IPS DF 6.9 (cell line): Measurements from ENCODE around the gene SLC2A9.

Source experiments
- DNase-seq: peaks from one replicate; pipeline ENCODE4 v3.0.0-alpha.2; 2013; ENCODE audit warnings: low read depth, low spot score
- H3K27ac ChIP-seq: one replicate; pipeline ENCODE4 v1.5.1; 2013; ENCODE audit warnings: low read length, control low read depth
- H3K27me3 ChIP-seq: 2 replicates; pipeline ENCODE4 v1.6.1; 2013; ENCODE audit warnings: mild to moderate bottlenecking, low read length; ENCODE audit not compliant: control insufficient read depth, insufficient read depth
- H3K36me3 ChIP-seq: 2 replicates; pipeline ENCODE4 v1.6.1; 2013; ENCODE audit warnings: low read length; ENCODE audit not compliant: control insufficient read depth, insufficient read depth
- H3K4me1 ChIP-seq: 2 replicates; pipeline ENCODE4 v1.6.1; 2013; ENCODE audit warnings: low read length; ENCODE audit not compliant: control insufficient read depth, insufficient read depth
- H3K4me3 ChIP-seq: 2 replicates; pipeline ENCODE4 v1.5.1; 2013; ENCODE audit warnings: mild to moderate bottlenecking, low read length
- H3K9me3 ChIP-seq: 2 replicates; pipeline ENCODE4 v1.6.1; 2013; ENCODE audit warnings: low read length, inconsistent platforms; ENCODE audit not compliant: control insufficient read depth, insufficient read depth
- WGBS: extraction: QIAGEN DNeasy Blood & Tissue Kit; methylation state at CpG from one replicate; pipeline ENCODE4 v1.1.7; 2013; ENCODE audit warnings: mixed read lengths, missing lambda C conversion rate; ENCODE audit not compliant: insufficient read length, insufficient coverage; 5-methylcytosine and 5-hydroxymethylcytosine counted together

Gene SLC2A9

DNA sequence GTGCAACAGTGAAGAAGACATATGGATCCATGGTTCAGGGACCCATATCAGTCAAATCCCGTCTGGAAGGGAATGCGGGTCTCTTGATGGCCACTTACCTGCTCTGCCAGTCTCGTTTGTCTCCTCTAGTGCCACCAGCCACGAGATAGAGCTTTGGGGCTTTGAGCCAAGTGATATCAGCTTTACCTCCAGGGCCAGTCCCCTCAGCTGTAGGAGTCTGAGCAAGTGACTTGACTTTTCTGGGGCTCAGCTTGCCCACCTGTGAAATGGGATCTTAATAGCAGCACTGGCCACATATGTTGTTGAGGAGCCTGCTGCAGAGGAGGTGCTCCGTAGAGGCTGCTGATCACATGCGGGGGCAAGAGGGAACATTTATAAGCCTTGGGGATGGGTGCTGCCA lies 1.2 kb downstream of the SLC2A9 start:
- no CpG with 5 or more reads among the region's 6 CpGs for WGBS
- Histone ChIP-seq H3K36me3 (no peaks in the 10 kb centered on the region; the same call in 1 of the 2 replicates), H3K4me1 (peaks cover 4% of the 10 kb centered on the region), H3K27me3 (no peaks in the 10 kb centered on the region), H3K4me3 (no peak overlapping the region), H3K9me3 (no peaks in the 10 kb centered on the region), H3K27ac (no peak overlapping the region)
- DNase-seq, result no peak

DNA sequence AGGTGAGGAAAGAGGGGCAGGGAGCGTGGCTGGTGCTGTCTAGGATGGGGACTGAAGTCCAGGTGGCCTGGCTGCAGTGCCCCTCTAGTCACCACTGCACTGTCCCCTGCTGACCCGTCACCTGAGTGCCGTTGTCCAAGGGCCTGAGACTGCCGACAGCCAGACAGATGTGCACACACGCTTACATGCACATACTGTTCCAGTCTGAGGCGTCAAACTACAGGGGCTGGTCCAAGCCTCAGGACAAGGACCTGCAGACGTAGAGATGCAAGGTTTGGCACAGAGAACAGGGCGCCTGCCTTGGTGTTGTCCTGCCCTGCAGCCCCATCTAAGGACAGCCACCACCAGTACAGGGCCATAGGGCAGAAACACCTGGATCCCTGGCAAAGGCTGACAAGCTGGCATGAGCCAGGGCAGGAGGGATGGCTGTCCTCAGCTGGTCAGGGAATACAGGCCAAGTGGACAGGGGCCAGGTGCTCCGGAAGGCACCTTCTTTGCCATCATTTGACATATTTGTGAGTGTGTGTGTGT lies 1.7 kb downstream of the SLC2A9 start:
- no peak for DNase-seq
- H3K9me3 ChIP-seq, result no peaks in the 10 kb centered on the region
- H3K4me1 ChIP-seq, result peaks cover 4% of the 10 kb centered on the region
- WGBS, result no CpG with 5 or more reads among the region's 9 CpGs
- no peaks in the 10 kb centered on the region for H3K27me3 ChIP-seq
- H3K27ac ChIP-seq, result no peak overlapping the region
- H3K36me3 ChIP-seq, result no peaks in the 10 kb centered on the region; the same call in 1 of the 2 replicates
- peak overlapping the region; percentile 39; the same call in 1 of the 2 replicates for H3K4me3 ChIP-seq

DNA sequence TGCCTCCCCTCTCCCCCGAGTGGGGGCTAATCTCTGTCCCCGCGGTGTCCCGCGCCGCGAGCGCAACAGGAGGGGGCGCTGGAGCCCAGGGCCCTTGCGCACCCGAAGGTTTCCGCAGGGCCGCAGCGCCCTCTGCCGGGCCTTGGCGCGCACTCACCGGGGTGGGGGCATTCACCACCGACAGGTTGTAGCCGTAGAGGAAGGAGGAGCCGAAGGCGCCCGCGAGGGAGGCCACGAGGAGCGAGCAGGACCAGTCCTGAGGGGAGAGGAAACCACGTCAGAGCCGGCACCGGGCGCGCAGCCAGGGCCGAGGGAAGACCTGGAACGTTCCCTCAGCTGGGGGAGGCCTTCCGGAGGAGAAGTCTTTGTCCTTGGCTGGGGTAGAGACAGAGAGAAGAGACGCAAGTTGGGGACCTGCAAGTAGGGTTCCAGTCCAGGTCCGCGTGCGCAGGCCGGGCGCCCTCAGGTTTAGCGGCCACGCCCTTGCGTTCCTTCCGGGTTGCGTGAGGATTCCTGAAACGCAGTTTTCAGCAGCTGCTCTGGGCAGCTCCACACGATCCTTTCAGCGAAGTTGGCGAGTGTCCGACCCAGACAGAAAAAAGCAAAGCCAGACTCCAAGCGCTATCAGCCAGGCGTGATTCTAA lies 2.4 kb downstream of the SLC2A9 start:
- peak overlapping the region; percentile 39; the same call in 1 of the 2 replicates for H3K4me3 ChIP-seq
- no peaks in the 10 kb centered on the region; the same call in 1 of the 2 replicates for H3K36me3 ChIP-seq
- peak; percentile 72 for DNase-seq
- H3K4me1 ChIP-seq, result peaks cover 4% of the 10 kb centered on the region
- WGBS, result no CpG with 5 or more reads among the region's 52 CpGs
- no peaks in the 10 kb centered on the region for H3K9me3 ChIP-seq
- H3K27me3 ChIP-seq, result no peaks in the 10 kb centered on the region
- no peak overlapping the region for H3K27ac ChIP-seq

DNA sequence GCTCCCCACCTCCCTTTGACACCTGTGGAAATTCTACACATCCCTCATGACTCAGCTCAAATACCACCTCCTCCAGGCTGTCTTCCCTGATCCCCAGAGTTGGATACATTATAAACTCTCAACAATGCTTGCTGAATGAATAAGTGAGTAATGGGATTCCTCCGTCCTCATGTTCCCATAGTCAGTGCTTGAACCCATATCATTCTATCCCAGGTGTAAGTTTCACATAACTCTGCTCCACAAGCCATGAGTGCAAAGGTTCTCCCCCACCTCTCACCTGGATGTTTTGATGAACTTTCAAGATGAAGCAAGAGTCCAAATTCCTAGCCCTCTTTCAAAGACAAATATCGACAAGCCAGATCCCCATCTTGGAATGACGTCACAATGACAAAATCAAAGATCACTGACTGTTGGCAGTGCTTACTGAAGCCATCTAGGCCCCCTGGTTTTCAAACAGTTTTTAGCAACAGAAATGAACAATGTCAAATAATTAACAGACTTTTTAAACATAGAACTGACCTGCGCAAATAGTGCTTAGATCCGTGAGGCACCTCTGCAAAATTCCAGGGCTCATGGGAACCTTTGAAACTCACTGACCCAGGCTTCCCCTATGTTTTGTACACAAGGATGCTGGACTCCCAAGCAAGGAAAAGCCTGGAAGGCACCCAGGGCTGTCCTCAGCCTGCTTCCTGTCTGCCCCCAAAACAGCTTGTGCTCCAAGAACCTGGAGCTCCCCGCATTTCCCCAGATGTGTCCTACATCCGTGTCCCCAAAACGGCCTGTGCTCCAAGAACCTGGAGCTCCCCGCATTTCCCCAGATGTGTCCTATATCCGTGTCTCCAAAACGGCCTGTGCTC lies 4.0 kb downstream of the SLC2A9 start:
- Histone ChIP-seq H3K4me1 (peaks cover 4% of the 10 kb centered on the region), H3K27ac (no peak overlapping the region), H3K9me3 (no peaks in the 10 kb centered on the region), H3K27me3 (no peaks in the 10 kb centered on the region), H3K4me3 (no peak overlapping the region), H3K36me3 (no peaks in the 10 kb centered on the region; the same call in 1 of the 2 replicates)
- no peak for DNase-seq
- no CpG with 5 or more reads among the region's 11 CpGs for WGBS

DNA sequence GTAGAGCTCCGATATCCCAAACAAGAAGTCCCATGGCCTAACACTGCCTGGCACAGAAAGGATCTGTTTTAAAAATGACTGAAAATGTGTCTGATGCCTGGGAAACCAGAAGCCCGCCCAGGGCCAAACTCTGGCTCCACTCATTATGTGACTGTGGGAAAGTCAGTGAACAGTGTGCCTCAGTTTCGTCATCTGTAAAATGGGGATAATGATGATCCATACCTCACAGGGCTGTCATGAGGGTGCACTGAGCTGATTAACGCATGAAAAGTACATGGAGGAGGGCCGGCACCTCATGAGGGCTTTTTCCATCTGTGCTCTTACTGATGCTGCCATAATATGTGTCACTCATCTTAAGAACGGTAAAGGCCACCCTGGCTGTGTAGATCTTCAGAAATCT lies 5.1 kb downstream of the SLC2A9 start:
- Histone ChIP-seq H3K36me3 (no peaks in the 10 kb centered on the region; the same call in 1 of the 2 replicates), H3K27me3 (no peaks in the 10 kb centered on the region), H3K4me1 (peaks cover 4% of the 10 kb centered on the region), H3K9me3 (no peaks in the 10 kb centered on the region), H3K4me3 (no peak overlapping the region), H3K27ac (no peak overlapping the region)
- WGBS, result no CpG with 5 or more reads among the region's 6 CpGs
- DNase-seq, result no peak

DNA sequence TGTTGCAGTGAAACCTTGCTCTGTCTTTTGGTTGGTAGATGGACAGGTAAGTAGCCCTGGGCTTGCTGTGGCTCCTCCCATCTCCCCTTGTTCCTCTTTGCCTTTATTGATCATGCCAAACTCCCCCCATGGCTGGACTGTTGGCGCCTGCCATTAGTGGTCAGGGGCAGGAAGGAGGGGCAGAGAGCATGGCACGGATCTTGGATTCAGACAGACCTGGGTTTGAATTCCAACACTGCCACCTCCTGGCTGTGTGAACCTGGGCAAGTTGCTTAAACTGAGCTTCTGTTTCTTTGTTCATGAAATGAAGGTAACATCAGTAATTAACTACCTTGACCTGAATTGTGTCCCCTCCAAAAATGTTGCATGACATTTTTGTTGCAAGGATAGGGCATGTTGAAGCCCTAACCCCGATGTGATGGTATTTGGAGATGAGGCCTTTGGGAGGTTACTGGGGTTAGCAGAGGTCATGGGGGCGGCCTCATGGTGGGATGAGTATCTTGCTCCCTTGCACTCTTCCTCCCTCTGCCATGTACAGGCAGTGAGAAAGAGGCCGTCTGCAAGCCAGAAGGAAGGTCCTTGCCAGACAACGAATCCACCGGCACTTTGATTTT lies 6.0 kb downstream of the SLC2A9 start:
- no peaks in the 10 kb centered on the region for H3K9me3 ChIP-seq
- H3K27me3 ChIP-seq, result no peaks in the 10 kb centered on the region
- no peak overlapping the region for H3K4me3 ChIP-seq
- H3K4me1 ChIP-seq, result peaks cover 4% of the 10 kb centered on the region
- DNase-seq, result peak; percentile 50
- no peak overlapping the region for H3K27ac ChIP-seq
- WGBS, result no CpG with 5 or more reads among the region's 7 CpGs
- H3K36me3 ChIP-seq, result no peaks in the 10 kb centered on the region

DNA sequence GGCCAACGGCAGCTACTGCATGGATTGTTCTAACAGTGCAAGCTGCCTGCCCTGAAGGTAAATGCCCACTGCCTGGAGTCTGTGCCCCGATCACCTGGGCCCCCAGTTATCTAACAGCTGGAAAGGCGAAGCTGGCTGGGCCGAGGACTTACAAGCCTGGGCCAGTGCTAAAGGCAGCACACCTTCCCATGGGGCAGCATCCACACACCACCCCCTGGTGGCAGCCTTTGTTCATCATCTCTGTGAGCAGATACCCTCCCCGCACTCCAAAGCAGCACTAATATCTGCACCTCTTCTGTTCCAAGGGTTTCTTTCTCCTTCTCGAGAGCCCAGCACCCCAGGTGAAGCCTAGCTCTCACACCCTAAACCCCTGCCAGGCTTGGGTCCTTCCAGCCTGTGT lies 7.6 kb downstream of the SLC2A9 start:
- H3K27ac ChIP-seq, result no peak overlapping the region
- no CpG with 5 or more reads among the region's 6 CpGs for WGBS
- DNase-seq, result peak; percentile 61

DNA sequence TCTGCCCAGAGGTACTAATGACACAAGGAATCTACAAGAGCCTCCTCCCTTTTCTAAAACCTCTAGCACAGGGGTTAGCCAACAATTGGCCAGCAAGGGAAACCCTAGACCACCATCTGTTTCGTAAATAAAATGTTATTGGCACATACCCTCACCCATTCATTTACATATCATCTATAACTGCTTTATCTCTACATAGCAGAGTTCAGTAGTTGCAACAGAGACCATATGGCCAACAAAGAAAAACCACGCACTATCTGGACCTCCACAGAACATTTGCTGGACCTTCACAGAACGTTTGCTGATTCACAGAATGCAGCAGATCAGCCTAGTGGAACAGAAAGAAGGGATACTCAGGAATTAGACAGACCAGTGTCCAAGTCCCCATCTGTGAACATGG lies 9.4 kb downstream of the SLC2A9 start:
- no peaks in the 10 kb centered on the region for H3K27me3 ChIP-seq
- no peak overlapping the region for H3K4me3 ChIP-seq
- DNase-seq, result no peak
- 0 out of 2 replicates have a peak, but pooled peaks cover 1% of the 10 kb centered on the region for H3K4me1 ChIP-seq
- no CpG with 5 or more reads among the region's 3 CpGs for WGBS
- H3K27ac ChIP-seq, result no peak overlapping the region
- no peaks in the 10 kb centered on the region for H3K36me3 ChIP-seq
- no peaks in the 10 kb centered on the region for H3K9me3 ChIP-seq

More for the DNA sequence above, 7.6 kb downstream of the SLC2A9 start:
- H3K4me3 ChIP-seq, result no peak overlapping the region
- H3K4me1 ChIP-seq, result no peaks in the 10 kb centered on the region
- no peaks in the 10 kb centered on the region for H3K27me3 ChIP-seq
- no peaks in the 10 kb centered on the region for H3K9me3 ChIP-seq
- H3K36me3 ChIP-seq, result no peaks in the 10 kb centered on the region

DNA sequence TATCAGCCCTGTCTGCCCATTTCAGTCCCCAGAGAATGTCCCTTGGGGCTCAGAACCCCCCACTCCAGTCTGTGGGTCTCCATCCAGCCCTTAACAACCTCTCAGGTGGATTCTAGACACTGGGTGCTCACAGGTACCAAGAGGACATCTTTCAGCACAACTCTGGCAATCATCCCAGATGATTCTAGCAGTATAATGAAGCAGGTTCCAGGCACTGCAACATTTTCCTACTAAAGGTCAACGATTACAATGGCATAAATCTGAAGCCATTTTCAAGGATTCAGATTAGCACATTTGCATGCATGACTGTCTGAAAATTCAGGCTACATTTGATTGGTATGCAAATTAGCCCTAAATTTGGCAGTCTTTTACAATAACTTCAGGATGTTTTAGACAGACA lies 10.0 kb downstream of the SLC2A9 start:
- WGBS, result no CpG with 5 or more reads among the region's 1 CpG
- no peak overlapping the region for H3K27ac ChIP-seq
- 0 out of 2 replicates have a peak, but pooled peaks cover 1% of the 10 kb centered on the region for H3K4me1 ChIP-seq

DNA sequence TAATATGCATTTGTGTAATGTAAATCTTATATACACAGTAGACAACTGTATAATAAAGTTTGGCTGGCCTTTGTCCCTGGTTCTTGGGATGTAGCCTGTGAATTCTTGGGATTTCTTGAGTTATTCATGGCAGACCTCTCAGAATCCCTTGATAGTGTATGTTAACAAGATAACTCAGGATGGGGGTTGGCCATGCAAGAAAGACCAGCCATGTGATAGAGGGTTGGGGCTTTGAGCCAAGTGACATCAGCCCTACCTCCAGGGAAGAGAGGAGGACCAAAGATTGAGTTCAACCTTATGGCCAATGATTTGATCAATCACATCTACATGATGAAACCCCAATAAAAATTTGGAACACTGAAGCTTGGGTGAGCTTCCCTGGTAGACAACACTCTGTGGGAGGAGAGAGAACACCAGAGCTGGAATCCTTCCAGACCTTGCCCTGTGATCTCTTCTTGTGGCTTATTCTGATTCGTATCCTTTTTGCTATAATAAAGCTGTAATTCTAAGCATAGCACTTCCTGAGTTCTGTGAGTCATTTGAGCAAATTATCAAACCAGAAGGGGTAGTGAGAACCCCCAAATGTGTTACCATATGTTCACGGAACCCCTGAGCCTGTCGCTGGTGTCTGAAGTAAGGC lies 11.3 kb downstream of the SLC2A9 start:
- Histone ChIP-seq H3K4me1 (0 out of 2 replicates have a peak, but pooled peaks cover 1% of the 10 kb centered on the region), H3K27me3 (no peaks in the 10 kb centered on the region), H3K27ac (no peak overlapping the region), H3K9me3 (no peaks in the 10 kb centered on the region), H3K36me3 (no peaks in the 10 kb centered on the region), H3K4me3 (no peak overlapping the region)
- no CpG with 5 or more reads among the region's 3 CpGs for WGBS
- no peak for DNase-seq

More for the DNA sequence above, 10.0 kb downstream of the SLC2A9 start:
- no peaks in the 10 kb centered on the region for H3K9me3 ChIP-seq
- H3K4me3 ChIP-seq, result no peak overlapping the region
- H3K36me3 ChIP-seq, result no peaks in the 10 kb centered on the region
- DNase-seq, result no peak
- no peaks in the 10 kb centered on the region for H3K27me3 ChIP-seq
